Ishikawa (cell line): ENCODE data around the gene C1QTNF4.

Source experiments
- CEBPB ChIP-seq: IDR thresholded peaks from 2 replicates; pipeline ENCODE4 v1.6.1; 2012
- CREB1 ChIP-seq: IDR thresholded peaks from 2 replicates; pipeline ENCODE4 v1.6.1; 2012; ENCODE audit warnings: low read depth
- EGR1 ChIP-seq: IDR thresholded peaks from 2 replicates; pipeline ENCODE4 v1.6.1; 2012
- EP300 ChIP-seq: IDR thresholded peaks from 2 replicates; pipeline ENCODE4 v1.6.1; 2012; ENCODE audit warnings: borderline replicate concordance
- FOXM1 ChIP-seq: IDR thresholded peaks from 2 replicates; pipeline ENCODE4 v1.6.1; 2012; ENCODE audit warnings: low read depth, borderline replicate concordance
- MAX ChIP-seq: IDR thresholded peaks from 2 replicates; pipeline ENCODE4 v1.6.1; 2012
- NFIC ChIP-seq: IDR thresholded peaks from 2 replicates; pipeline ENCODE4 v1.6.1; 2012
- RAD21 ChIP-seq: IDR thresholded peaks from 2 replicates; pipeline ENCODE4 v1.6.1; 2012; ENCODE audit warnings: low read depth
- REST ChIP-seq: IDR thresholded peaks from 2 replicates; pipeline ENCODE4 v1.6.1; 2012; ENCODE audit warnings: low read depth, mild to moderate bottlenecking
- TAF1 ChIP-seq: IDR thresholded peaks from 2 replicates; pipeline ENCODE4 v1.6.1; 2012; ENCODE audit warnings: low read depth, mild to moderate bottlenecking
- TCF12 ChIP-seq: IDR thresholded peaks from 2 replicates; pipeline ENCODE4 v1.6.1; 2012; ENCODE audit warnings: low read depth
- TEAD4 ChIP-seq: IDR thresholded peaks from 2 replicates; pipeline ENCODE4 v1.6.1; 2012
- USF1 ChIP-seq: IDR thresholded peaks from 2 replicates; pipeline ENCODE4 v1.6.1; 2012
- YY1 ChIP-seq: IDR thresholded peaks from 2 replicates; pipeline ENCODE4 v1.6.1; 2012; ENCODE audit warnings: low read depth
- ZBTB7A ChIP-seq: IDR thresholded peaks from 2 replicates; pipeline ENCODE4 v1.6.1; 2012; ENCODE audit warnings: low read depth

C1QTNF4 gene

GRCh38 chr11:47589977-47590861, 4.0 kb downstream of the C1QTNF4 start:
- no peak for TF ChIP-seq TAF1
- no peak for TF ChIP-seq EP300
- no peak for TF ChIP-seq TEAD4
- TF ChIP-seq CEBPB = no peak
- no peak for TF ChIP-seq FOXM1
- TF ChIP-seq USF1 = no peak
- no peak for TF ChIP-seq RAD21
- no peak for TF ChIP-seq CREB1
- TF ChIP-seq MAX = no peak

GRCh38 chr11:47589584-47589976, 4.6 kb downstream of the C1QTNF4 start:
- TF ChIP-seq NFIC (no peak), EGR1 (no peak), TCF12 (no peak), TAF1 (no peak), REST (no peak), USF1 (no peak), CREB1 (no peak), MAX (no peak), CEBPB (no peak), YY1 (no peak), FOXM1 (no peak)

- no peak for TF ChIP-seq USF1
- TF ChIP-seq YY1 = no peak
- no peak for TF ChIP-seq EP300
- no peak for TF ChIP-seq REST
- TF ChIP-seq MAX = no peak
- TF ChIP-seq TEAD4 = no peak
- no peak for TF ChIP-seq ZBTB7A
- no peak for TF ChIP-seq CREB1
- TF ChIP-seq TAF1 = no peak
- no peak for TF ChIP-seq CEBPB
- no peak for TF ChIP-seq RAD21
- TF ChIP-seq EGR1 = no peak
Measured at GRCh38 chr11:47589118-47589517, 5.1 kb downstream of the C1QTNF4 start.

- TF ChIP-seq CEBPB = no peak
- no peak for TF ChIP-seq REST
- TF ChIP-seq TCF12 = no peak
- TF ChIP-seq TAF1 = no peak
- no peak for TF ChIP-seq NFIC
- TF ChIP-seq ZBTB7A = no peak
- no peak for TF ChIP-seq CREB1
- no peak for TF ChIP-seq FOXM1
- no peak for TF ChIP-seq YY1
- TF ChIP-seq TEAD4 = no peak
- TF ChIP-seq RAD21 = no peak
- no peak for TF ChIP-seq EP300
- TF ChIP-seq MAX = no peak
- TF ChIP-seq USF1 = no peak
- TF ChIP-seq EGR1 = no peak
Measured at GRCh38 chr11:47587723-47588326, 6.4 kb downstream of the C1QTNF4 start.
